GM12878 (cell line): Measurements from ENCODE around the gene IFI35. TPM values are rescaled to one million over a fixed set of nuclear protein-coding genes. Genes with fewer than 3 reads are reported as not detected.

Experiments
- ATAC-seq: fragments of 200-7000 bp; cut with Tn5 transposase; 3 replicates; pipeline ENCODE4 v1.9.1; 2020; ENCODE audit warnings: mild to moderate bottlenecking, moderate library complexity
- BruUV-seq: library from RNA; stranded (reverse); fragments of 400-500 nt; replicated peaks from 2 replicates; lab custom pipeline; 2021; lab: Mats Ljungman, UMichigan
- CTCF ChIA-PET: fragments of 300-600 bp; sonication (Branson Sonifier 250); formaldehyde crosslinking; extraction: SDS; loops from one replicate; lab custom pipeline; 2021; ENCODE audit warnings: inconsistent platforms; lab: Yijun Ruan, JAX
- POLR2A ChIA-PET: fragments of 350-600 bp; formaldehyde crosslinking; extraction: SDS; loops from one replicate; lab custom pipeline; 2021; ENCODE audit warnings: inconsistent platforms; lab: Charles Lee
- RAD21 ChIA-PET: fragments of 300-600 bp; sonication (Branson Sonifier 250); formaldehyde crosslinking; loops from one replicate; lab custom pipeline; 2023; ENCODE audit warnings: antibody characterized with exemption; ENCODE audit not compliant: unreplicated experiment; lab: Charles Lee
- SMC1A ChIA-PET: fragments of 300-600 bp; sonication (Branson Sonifier 250); formaldehyde crosslinking; loops from one replicate; lab custom pipeline; 2023; ENCODE audit not compliant: unreplicated experiment, uncharacterized antibody; lab: Charles Lee
- DNase-seq: peaks from one replicate; pipeline ENCODE4 v3.0.0-alpha.2; 2011; ENCODE audit warnings: low read depth, low spot score
- FAIRE-seq: peaks from 3 replicates; lab custom pipeline; 2011; peaks lifted over from hg19 to GRCh38; lab: Jason Lieb, UNC
- H2AFZ ChIP-seq: 2 replicates; pipeline ENCODE4 v1.6.0; 2011; ENCODE audit warnings: low read depth, low read length, control low read depth; ENCODE audit not compliant: control insufficient read depth
- H3K27ac ChIP-seq: 2 replicates; pipeline ENCODE4 v1.5.1; 2011; ENCODE audit warnings: control low read depth; ENCODE audit not compliant: control insufficient read depth, insufficient read depth
- H3K27me3 ChIP-seq, 2 experiments: replicated peaks in 1 of 2; 2 replicates each; pipeline versions ENCODE4 v1.6.0 to v1.6.1; 2011; ENCODE audit warnings: low read length in 1 of 2; ENCODE audit not compliant: control insufficient read depth in 2 of 2, insufficient read depth in 2 of 2
- H3K36me3 ChIP-seq, 2 experiments: 2 replicates each; pipeline ENCODE4 v1.5.1; 2011; ENCODE audit warnings: low read length in 1 of 2; ENCODE audit not compliant: control insufficient read depth in 2 of 2, insufficient read depth in 2 of 2
- H3K4me1 ChIP-seq: 2 replicates; pipeline ENCODE4 v1.6.1; 2011; ENCODE audit warnings: mild to moderate bottlenecking, low read length, moderate library complexity, mixed read lengths; ENCODE audit not compliant: control insufficient read depth, insufficient read depth
- H3K4me2 ChIP-seq: 2 replicates; pipeline ENCODE4 v1.6.0; 2011; ENCODE audit warnings: control low read depth; ENCODE audit not compliant: control insufficient read depth, insufficient read depth
- H3K4me3 ChIP-seq: fragments of 200-600 bp; sonication (generic); 2 replicates; pipeline ENCODE4 v1.5.1; 2016
- H3K79me2 ChIP-seq: 2 replicates; pipeline ENCODE4 v1.6.0; 2011; ENCODE audit warnings: low read length; ENCODE audit not compliant: control insufficient read depth, insufficient read depth
- H3K9ac ChIP-seq: 2 replicates; pipeline ENCODE4 v1.8.0; 2011; ENCODE audit warnings: low read length, control low read depth, mixed read lengths; ENCODE audit not compliant: control insufficient read depth, insufficient read depth
- H3K9me3 ChIP-seq: replicated peaks from 3 replicates; pipeline ENCODE4 v1.5.1; 2011; ENCODE audit warnings: mild to moderate bottlenecking, low read length; ENCODE audit not compliant: control insufficient read depth, insufficient read depth
- H4K20me1 ChIP-seq: 2 replicates; pipeline ENCODE4 v1.6.0; 2011; ENCODE audit not compliant: control insufficient read depth, insufficient read depth
- ATF7 ChIP-seq: fragments of 450-650 bp; IDR thresholded peaks from 2 replicates; pipeline ENCODE4 v1.6.1; 2016; ENCODE audit warnings: low read depth, mild to moderate bottlenecking
- DPF2 ChIP-seq: fragments of 450-650 bp; IDR thresholded peaks from 2 replicates; pipeline ENCODE4 v1.6.1; 2017; ENCODE audit warnings: mild to moderate bottlenecking
- FOXK2 ChIP-seq: fragments of 450-650 bp; IDR thresholded peaks from 2 replicates; pipeline ENCODE4 v1.6.1; 2017; ENCODE audit warnings: mild to moderate bottlenecking, moderate library complexity
- HCFC1 ChIP-seq: fragments of 150-350 bp; IDR thresholded peaks from 2 replicates; pipeline ENCODE4 v1.6.1; 2014; ENCODE audit warnings: low read length
- MYC ChIP-seq: IDR thresholded peaks from 2 replicates; pipeline ENCODE4 v1.6.1; 2011; ENCODE audit warnings: mild to moderate bottlenecking, low read length, moderate library complexity, inconsistent platforms; ENCODE audit not compliant: insufficient read depth, insufficient replicate concordance, insufficient read length, severe bottlenecking
- NRF1 ChIP-seq: conservative IDR thresholded peaks from 2 replicates; pipeline ENCODE4 v1.6.1; 2011; ENCODE audit warnings: mild to moderate bottlenecking, low read depth, low read length, improper control_type of control experiment
- POU2F2 ChIP-seq: IDR thresholded peaks from 3 replicates; pipeline ENCODE4 v1.6.1; 2011; ENCODE audit warnings: low read depth, mild to moderate bottlenecking, low read length, borderline replicate concordance
- SIN3A ChIP-seq: IDR thresholded peaks from 2 replicates; pipeline ENCODE4 v1.6.1; 2012; ENCODE audit warnings: low read depth, low read length, improper control_type of control experiment
- SMARCA5 ChIP-seq: fragments of 450-650 bp; IDR thresholded peaks from 2 replicates; pipeline ENCODE4 v1.6.1; 2017; ENCODE audit warnings: mild to moderate bottlenecking
- WGBS: methylation state at CpG from one replicate; pipeline ENCODE4 v1.1.6; 2016; ENCODE audit warnings: low lambda C conversion rate; ENCODE audit not compliant: insufficient replicate concordance, insufficient coverage; ENCODE audit errors: missing lambda C conversion rate; 5-methylcytosine and 5-hydroxymethylcytosine counted together
- in situ Hi-C: fragments of 300-500 bp; cut with MboI; formaldehyde crosslinking; loops from 9 replicates; pipeline ENCODE4 v1.14.3; 2018; ENCODE audit warnings: mixed read lengths
- intact Hi-C: fragments of 100-400 bp; cut with micrococcal nuclease; formaldehyde crosslinking; loops from one replicate; pipeline ENCODE4 v1.14.2; 2022; ENCODE audit not compliant: unreplicated experiment
- polyA plus RNA-seq, 11 experiments: library from polyadenylated mRNA; depleted of rRNA in 4 of 11; unstranded in 6 of 11; stranded (reverse) in 5 of 11; fragments of >200 nt; fragmentation: Nextera tagmentation in 4 of 11; fragmentation: Illumina TruSeq in 1 of 11; extraction: Ambion mirVana in 4 of 11; extraction: Trizol in 1 of 11; gene quantifications; 1 replicate in 1 of 11; 2 replicates in 10 of 11; pipeline versions ENCODE4 v1.2.1 to v1.2.3, GENCODE V29; 2011 to 2016; ENCODE audit warnings: inconsistent platforms in 2 of 11, missing spikeins in 2 of 11, low read depth in 1 of 11
- total RNA-seq, 4 experiments: library from RNA; depleted of rRNA in 3 of 4; stranded (reverse); fragments of >200 nt in 3 of 4; fragmentation: Illumina TruSeq in 1 of 4; extraction: Trizol in 1 of 4; gene quantifications; 2 replicates each; pipeline versions ENCODE4 v1.2.1 to v1.2.3, GENCODE V29; 2013 to 2021
- TF ChIP-seq, protein P1 (sequence below): IDR thresholded peaks from 2 replicates; pipeline ENCODE4 v1.6.1; 2011; ENCODE audit warnings: low read depth, mild to moderate bottlenecking, low read length, moderate library complexity, borderline replicate concordance; ENCODE audit errors: extremely low read depth
- TF ChIP-seq, protein P2 (sequence below): IDR thresholded peaks from 2 replicates; pipeline ENCODE4 v1.6.1; 2012; ENCODE audit warnings: low read length, inconsistent platforms

The IFI35 gene
- total and polyA plus RNA-seq, 10 of the 15 experiments (the other 5 are each of a cell fraction or from before 2014, with no cell fraction given) = 18.4 to 92.2 (median 65.3) TPM

DNA sequence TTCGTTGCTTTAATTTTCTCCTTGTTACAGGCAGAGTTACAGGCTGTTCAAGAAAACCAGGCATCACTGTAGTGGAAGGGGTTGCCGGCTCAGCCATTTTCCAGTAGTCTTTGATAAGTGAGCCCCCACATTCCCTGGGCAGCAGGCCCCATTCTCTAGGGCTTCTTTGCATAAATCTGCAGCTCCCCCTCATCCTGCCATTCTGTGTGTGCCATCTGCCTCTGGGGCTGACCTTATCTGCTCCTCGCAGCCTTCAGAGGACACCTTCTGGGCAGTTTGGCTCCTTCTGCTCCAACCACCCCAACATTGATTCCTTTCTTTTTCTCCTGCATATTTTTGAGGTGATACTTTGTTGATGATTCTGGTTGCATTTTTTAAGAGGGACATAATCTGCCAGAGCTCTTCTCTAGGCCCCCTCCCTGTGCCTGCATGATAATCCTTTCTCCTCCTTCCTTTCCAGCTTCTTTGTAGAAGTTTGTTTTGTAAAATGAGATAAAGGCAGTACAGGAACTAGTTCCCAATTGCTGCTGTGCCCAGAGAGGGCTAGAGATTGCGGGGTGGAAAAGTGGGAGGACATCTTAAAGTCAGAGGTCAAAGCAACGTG, 35.5 kb downstream of the IFI35 start:
- Histone ChIP-seq H4K20me1 (no peaks in the 10 kb centered on the region), H3K9me3 (no peaks in the 10 kb centered on the region), H3K27ac (no peak overlapping the region), H3K36me3 (0 out of 4 replicates have a peak, but pooled peaks cover 0 to 7% of the 10 kb centered on the region in 2 experiments), H3K27me3 (no peaks in the 10 kb centered on the region), H2AFZ (no peak overlapping the region), H3K4me3 (no peak overlapping the region), H3K79me2 (no peaks in the 10 kb centered on the region), H3K4me2 (no peak overlapping the region), H3K4me1 (no peaks in the 10 kb centered on the region), H3K9ac (no peak overlapping the region)
- no peak for FAIRE-seq
- POLR2A ChIA-PET = no interaction called here
- SMC1A ChIA-PET = no interaction called here
- intact Hi-C loops (no loop called here), in situ Hi-C loops (no loop called here)
- CTCF ChIA-PET = interaction anchor here (0.7 kb wide), 1 partner anchor 83 kb away, joined by 3 read pairs; the partner anchor contains the start of gene BRCA1
- no TSS peak for BruUV-seq
- DNase-seq = no peak
- ATAC-seq = no peak
- RAD21 ChIA-PET = no interaction called here
- 92% methylated on average over 5 of the region's 5 CpGs for WGBS
- no peak for TF ChIP-seq POU2F2
- TF ChIP-seq, protein P1, sequence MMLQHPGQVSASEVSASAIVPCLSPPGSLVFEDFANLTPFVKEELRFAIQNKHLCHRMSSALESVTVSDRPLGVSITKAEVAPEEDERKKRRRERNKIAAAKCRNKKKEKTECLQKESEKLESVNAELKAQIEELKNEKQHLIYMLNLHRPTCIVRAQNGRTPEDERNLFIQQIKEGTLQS = no peak
- TF ChIP-seq DPF2 = no peak
- TF ChIP-seq, protein P2, sequence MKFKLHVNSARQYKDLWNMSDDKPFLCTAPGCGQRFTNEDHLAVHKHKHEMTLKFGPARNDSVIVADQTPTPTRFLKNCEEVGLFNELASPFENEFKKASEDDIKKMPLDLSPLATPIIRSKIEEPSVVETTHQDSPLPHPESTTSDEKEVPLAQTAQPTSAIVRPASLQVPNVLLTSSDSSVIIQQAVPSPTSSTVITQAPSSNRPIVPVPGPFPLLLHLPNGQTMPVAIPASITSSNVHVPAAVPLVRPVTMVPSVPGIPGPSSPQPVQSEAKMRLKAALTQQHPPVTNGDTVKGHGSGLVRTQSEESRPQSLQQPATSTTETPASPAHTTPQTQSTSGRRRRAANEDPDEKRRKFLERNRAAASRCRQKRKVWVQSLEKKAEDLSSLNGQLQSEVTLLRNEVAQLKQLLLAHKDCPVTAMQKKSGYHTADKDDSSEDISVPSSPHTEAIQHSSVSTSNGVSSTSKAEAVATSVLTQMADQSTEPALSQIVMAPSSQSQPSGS = no peak
- no peak for TF ChIP-seq FOXK2
- TF ChIP-seq ATF7 = no peak
- no peak for TF ChIP-seq HCFC1
- no peak for TF ChIP-seq SMARCA5
- no peak for TF ChIP-seq SIN3A
- TF ChIP-seq NRF1 = no peak
- no peak for TF ChIP-seq MYC
